Midbrain (tissue), 1 donor: Measurements from ENCODE around the gene FBXO31.

Experiments used
- DNase-seq: peaks from one replicate; lab custom pipeline; 2025; lab: John Stamatoyannopoulos, UW

The FBXO31 gene

DNA sequence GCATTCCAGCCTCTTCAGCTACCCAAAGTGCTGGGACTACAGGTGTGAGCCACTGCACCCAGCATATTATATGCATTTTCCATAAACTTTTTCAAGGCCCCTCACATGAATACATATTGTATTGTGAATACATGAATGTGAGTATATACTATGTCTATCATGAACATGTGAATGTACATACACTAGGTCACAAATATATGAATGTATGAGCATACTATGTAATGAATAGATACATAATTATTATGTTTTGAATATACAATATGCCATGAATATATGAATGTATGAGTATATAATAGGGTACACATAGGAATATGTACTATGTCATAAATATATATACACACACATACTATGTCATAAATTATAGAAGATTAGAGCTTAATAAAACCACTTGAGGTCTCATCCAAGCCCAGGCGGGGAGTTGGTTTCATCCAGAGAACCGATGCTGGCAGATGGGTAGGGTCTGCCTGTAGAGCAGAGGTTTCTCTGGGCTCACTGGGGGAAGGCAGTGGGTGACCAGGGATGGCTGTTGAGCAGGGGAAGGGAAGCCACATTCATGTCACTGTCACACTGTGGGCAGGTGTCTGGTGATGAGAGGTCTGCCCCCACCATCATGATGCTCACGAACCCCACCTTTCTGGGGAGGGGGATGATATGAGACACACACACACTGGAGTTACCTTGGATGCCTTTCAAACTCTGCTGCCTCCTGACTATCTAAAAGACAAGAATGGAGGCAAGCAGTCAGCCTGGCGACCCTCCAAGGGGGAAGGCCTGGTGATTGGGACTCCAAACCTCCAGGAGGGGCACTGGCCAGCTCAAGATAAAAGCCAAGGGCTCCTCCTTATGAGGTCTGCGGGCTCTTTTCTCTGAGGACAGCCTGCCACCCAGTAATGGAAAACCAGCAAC lies 73.7 kb downstream of the FBXO31 start:
- DNase-seq, result no peak

- no peak for DNase-seq
Measured at GRCh38 chr16:87308826-87309225, 74.8 kb downstream of the FBXO31 start.

GRCh38 chr16:87306516-87306915 lies 77.1 kb downstream of the FBXO31 start:
- DNase-seq, result no peak

- DNase-seq, result no peak
Measured at GRCh38 chr16:87305505-87306391, 77.8 kb downstream of the FBXO31 start.

DNA sequence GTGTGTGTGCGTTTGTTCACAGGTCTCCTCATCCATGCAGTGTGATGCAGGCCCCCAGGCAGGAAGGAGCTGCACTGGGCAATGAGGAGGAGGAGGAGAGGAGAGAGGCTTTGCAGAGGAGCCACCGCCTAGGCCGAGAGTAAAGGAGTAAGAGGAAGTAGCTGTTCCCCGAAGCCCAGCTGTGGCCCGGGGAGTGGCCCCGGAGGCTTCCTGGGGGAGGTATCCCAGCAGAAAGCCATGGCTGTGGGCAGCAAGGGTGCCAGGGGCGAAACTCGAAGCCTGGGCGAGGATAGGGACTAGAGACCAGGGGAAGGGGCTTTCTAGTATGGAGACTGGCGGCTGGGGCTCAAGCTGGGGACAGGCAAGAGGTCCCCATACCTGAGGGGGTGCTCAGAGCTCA lies 78.6 kb downstream of the FBXO31 start:
- DNase-seq, result no peak

- DNase-seq, result no peak
Measured at GRCh38 chr16:87303962-87304521, 79.5 kb downstream of the FBXO31 start.

DNA sequence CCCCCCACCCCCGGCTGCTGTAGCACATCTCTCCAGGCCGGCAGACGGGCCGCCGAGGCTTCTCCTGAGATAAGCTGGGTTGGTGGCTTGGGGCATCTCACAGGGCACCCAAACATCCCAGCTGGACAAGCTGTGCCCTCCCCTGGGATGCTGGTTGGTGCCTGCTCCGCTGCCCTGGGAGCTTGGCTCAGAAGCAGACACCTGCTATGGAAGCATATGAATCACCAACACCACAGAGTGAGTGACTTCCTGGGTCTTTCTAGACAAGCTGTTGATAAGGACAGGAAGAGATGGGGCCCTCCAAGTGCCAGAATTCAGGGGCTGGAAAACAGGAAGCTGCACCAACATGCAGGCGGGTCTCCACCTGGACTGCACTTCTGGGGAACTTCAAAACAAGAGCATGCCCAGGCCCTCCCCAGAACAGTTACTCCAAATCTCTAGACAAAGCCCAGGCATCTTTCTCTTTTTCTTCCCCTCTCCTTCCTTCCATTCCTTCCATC lies 80.1 kb downstream of the FBXO31 start:
- no peak for DNase-seq

GRCh38 chr16:87298857-87299465 lies 84.6 kb downstream of the FBXO31 start:
- no peak for DNase-seq

DNA sequence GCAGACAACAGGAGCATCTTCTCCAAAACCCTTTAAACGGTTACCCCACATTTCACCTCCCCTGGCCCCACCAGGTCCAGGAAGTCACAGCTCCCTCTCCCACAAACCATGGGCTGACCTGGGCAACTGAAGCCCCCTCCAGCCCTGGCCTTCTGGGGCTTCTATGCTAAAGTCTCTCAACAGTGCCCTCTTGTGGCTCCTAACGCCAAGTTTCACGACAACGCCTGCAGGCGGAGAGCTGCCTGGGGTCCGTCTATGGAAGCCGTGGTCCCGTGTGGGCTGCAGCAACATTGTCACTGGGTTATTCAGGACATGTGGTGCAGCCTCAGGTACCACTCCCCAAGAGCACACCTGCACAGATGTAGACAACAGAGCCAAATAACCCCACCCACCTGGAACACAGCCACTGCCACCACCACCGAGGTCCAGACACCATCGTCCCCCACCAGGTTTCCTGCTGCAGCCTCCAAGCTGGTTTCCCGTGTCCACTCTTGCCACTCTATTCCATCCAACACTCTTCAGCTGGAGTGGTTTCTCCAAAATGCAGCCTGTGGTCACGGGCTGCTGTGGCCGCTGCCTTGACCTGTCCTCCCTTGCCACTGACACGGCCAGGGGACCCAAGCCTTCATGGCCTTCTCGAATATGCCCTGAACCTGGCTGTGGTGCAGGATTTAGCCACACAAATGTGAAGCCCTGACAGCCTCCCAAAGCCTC lies 85.5 kb downstream of the FBXO31 start:
- DNase-seq, result peak; percentile 6

DNA sequence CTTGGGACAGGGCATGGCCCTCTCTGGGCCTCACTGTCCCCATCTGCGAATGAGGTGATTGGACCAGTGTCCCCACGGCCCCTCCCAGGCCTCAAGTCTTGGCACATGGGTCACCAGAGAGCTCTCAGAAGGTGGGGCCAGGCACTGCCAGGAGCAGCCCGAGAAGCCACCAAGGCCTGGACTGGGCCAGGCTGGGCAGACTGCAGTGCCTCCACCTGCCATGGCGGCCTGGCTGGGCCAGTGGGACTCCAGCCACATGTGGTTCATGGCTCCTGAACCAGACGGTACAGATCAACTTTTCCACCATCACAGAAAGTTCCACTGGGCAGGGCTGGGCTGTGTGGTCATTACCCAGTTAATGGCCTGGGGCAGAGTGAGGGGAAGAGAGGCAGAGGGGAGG lies 86.2 kb downstream of the FBXO31 start:
- no peak for DNase-seq

GRCh38 chr16:87295661-87296531 lies 87.7 kb downstream of the FBXO31 start:
- DNase-seq, result no peak

- no peak for DNase-seq
Measured at GRCh38 chr16:87295259-87295658, 88.3 kb downstream of the FBXO31 start.

DNA sequence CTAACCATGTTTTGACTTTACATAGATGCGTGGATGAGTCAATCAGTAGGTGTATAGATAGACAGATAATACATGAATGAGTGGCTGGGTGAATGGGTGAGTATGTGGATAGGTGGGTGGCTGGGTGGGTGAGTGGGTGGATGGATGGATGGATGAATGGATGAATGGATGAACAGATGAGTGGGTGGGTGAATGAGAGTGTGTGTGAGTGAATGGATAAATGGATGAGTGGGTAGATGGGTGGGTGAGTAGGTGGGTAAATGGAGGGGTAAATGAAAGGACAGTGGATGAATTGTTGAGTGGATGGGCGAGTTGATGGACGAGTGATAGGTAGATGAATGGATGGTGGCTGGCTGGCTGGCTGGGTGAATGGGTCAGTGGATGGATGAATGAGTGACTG lies 89.6 kb downstream of the FBXO31 start:
- DNase-seq, result no peak

DNA sequence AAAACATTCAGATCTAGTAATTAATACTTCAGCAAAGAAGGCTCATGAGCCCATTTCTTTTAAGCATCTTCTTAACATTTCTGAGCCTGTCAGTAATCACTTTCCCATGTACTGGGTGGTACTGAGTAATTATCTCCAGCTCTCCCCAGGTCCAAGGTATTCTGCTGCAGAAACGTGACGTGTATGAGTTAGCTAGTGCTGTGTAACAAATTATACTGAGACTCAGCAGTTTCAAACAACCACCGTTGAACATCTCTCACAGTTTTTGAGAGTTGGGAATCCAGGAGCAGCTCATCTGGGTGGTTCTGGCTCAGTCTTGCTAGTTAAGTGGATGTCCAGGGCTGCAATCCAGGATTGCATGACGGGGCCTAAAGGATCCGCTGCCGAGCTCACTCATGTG lies 91.6 kb downstream of the FBXO31 start:
- no peak for DNase-seq

- DNase-seq, result no peak
Measured at GRCh38 chr16:87288753-87289362, 94.7 kb downstream of the FBXO31 start.

DNA sequence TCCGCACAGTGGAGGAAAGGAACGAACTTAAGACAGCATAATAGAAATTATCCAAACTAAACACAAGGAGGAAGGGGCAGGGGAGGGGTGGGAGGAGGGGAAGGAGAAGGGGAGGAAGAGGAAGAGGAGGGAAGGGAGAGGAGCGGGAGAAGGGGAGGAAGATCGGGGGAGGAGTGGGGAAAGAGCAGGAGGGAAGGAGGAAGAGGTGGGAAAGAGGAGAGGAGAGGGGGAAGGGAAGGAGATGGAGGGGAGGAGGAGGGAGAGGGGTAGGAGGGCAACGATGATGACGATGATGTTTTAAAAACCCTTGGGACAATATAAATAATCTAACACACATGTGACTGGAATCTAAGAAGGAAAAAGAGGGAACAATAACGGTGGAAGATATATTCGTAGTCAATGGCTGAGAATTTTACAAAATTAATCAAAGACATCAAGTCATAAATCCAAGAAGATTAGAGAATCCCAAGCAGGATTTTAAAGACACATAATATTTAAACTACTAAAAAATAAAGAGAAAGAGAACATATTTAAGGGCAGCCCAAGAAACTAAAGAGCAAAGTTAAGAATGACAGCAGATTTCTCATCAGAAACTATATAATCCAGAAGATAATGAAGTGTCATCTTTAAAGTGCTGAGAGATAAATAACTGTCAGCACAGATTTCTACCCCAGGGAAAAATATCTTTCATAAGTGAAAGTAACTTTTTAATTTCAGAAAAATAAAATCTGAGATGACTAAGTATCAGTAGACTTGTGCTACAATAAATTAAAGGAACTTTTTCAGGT lies 96.5 kb downstream of the FBXO31 start:
- no peak for DNase-seq

- no peak for DNase-seq
Measured at GRCh38 chr16:87284183-87284582, 99.4 kb downstream of the FBXO31 start.

DNA sequence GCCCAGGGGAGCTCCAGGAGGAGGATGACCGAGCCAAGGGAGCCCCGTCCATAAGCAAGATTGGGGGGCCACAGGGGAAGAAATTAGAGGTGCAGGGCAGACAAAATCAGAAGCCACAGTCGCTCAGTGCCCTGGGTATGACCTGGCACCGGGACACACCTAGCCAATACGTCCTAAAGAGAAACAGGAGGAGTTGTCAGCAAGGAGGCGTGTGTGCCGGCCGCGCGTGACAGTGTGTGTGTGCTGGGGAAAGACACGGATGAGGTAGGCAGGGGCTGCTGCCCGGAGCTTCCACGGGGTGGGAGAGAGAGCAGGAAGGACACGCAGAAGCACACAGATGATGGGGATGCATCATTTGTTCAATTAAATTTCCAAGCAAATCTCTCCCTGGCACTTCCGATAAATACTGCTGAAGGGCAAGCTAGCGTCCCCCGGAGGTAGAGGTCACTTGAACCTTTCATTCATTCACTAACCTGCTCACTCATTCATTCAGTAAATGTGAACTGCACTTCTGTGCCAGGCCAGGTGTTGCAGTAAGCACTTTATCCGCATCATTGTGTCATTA lies 104.4 kb downstream of the FBXO31 start:
- no peak for DNase-seq
